Brain microvascular endothelial cell (primary cell): ENCODE data around the gene GPX6.
A peak's percentile ranks its signal among the peaks of the same experiment; 100 is the strongest.
"Not testable (repeated sequence)": the region's sequence is repeated elsewhere in the genome, so short reads cannot be mapped to it uniquely, and the experiment has no call there.

Source experiments
- DNase-seq: peaks from one replicate; pipeline ENCODE4 v3.0.0-alpha.2; 2020
- H3K27ac ChIP-seq: fragments of 250-450 bp; sonication (Bioruptor Pico); 2 replicates; pipeline ENCODE4 v1.5.1; 2020; ENCODE audit warnings: mild to moderate bottlenecking, moderate library complexity
- H3K27me3 ChIP-seq: fragments of 250-450 bp; sonication (Bioruptor Pico); replicated peaks from 2 replicates; pipeline ENCODE4 v1.5.1; 2020; ENCODE audit warnings: mild to moderate bottlenecking
- H3K36me3 ChIP-seq: fragments of 250-450 bp; sonication (Bioruptor Pico); replicated peaks from 2 replicates; pipeline ENCODE4 v1.5.1; 2020; ENCODE audit warnings: mild to moderate bottlenecking
- H3K4me3 ChIP-seq: 2 replicates; pipeline ENCODE4 v1.5.1; 2011; ENCODE audit warnings: low read depth, mild to moderate bottlenecking, control low read depth, low read length, moderate library complexity
- CTCF ChIP-seq: IDR thresholded peaks from 2 replicates; pipeline ENCODE4 v1.5.1; 2011; ENCODE audit warnings: low read depth, mild to moderate bottlenecking, moderate library complexity, low read length, control low read depth, inconsistent platforms; ENCODE audit errors: missing control alignments
- in situ Hi-C: cut with HindIII; loops from 2 replicates; pipeline ENCODE4 v1.10.0; 2017; ENCODE audit warnings: low sequenced_read_pairs, low pct_ligation_motif_present

The GPX6 gene

DNA sequence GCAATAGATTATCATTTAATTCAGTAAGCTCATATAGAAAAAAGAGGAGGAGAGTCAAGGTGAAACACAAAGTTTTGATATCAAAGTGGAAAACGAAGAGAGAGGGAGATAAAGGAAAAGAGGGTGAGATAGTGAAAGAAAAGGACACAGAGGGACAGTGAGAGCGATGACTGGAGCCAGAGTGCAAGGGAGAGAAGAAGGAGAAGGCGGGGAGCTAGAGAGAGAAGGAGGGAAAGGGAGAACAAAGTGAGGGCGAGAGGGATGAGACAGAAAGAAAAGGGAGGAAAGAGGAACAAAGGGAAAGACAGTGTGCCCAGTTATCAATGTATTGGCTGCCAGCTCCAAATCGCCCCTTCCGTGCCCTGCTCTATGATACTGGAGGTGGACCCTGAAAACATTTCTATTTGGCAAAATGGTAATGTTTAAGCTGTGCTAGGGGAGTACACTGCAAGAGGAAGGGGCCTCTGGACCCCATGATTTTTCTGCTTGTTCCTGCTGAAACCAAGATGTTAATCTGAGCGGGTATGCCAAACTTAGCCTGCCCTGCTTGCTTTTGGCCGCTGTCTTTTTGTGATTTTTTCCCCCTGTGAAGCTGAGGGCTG lies 37.9 kb upstream of the GPX6 start:
- no peak overlapping the region for H3K4me3 ChIP-seq
- no peak for TF ChIP-seq CTCF
- in situ Hi-C loops: no loop called here
- DNase-seq: no peak
- H3K27me3 ChIP-seq: peaks cover 17% of the 10 kb centered on the region
- no peaks in the 10 kb centered on the region for H3K36me3 ChIP-seq
- no peak overlapping the region for H3K27ac ChIP-seq

- H3K27me3 ChIP-seq: peaks cover 17% of the 10 kb centered on the region
- in situ Hi-C loops: no loop called here
- no peak for TF ChIP-seq CTCF
- H3K36me3 ChIP-seq: no peaks in the 10 kb centered on the region
- no peak overlapping the region for H3K4me3 ChIP-seq
- no peak for DNase-seq
- H3K27ac ChIP-seq: no peak overlapping the region
Observed at GRCh38 chr6:28551891-28552666, 36.5 kb upstream of the GPX6 start.

DNA sequence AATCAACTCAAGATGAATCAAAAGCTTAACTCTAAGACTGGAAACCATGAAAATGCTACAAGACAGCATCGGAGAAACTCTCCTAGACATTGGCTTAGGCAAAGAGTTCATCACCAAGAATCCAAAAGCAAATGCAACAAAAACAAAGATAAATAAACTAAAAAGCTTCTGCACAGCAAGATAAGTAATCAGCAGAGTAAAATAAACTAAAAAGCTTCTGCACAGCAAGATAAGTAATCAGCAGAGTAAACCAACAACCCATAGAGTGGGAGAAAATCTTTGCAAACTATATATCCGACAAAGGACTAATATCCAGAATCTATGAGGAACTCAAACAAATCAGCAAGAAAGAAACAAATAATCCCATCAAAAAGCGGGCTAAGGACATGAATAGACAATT lies 31.4 kb upstream of the GPX6 start:
- in situ Hi-C loops, H3K36me3 ChIP-seq, H3K4me3 ChIP-seq, H3K27ac ChIP-seq, H3K27me3 ChIP-seq, DNase-seq: not testable (repeated sequence)

GRCh38 chr6:28545955-28546354 lies 30.4 kb upstream of the GPX6 start:
- no peaks in the 10 kb centered on the region for H3K27me3 ChIP-seq
- in situ Hi-C loops: no loop called here
- TF ChIP-seq CTCF: no peak
- no peaks in the 10 kb centered on the region for H3K36me3 ChIP-seq
- no peak overlapping the region for H3K27ac ChIP-seq
- no peak for DNase-seq
- H3K4me3 ChIP-seq: no peak overlapping the region

DNA sequence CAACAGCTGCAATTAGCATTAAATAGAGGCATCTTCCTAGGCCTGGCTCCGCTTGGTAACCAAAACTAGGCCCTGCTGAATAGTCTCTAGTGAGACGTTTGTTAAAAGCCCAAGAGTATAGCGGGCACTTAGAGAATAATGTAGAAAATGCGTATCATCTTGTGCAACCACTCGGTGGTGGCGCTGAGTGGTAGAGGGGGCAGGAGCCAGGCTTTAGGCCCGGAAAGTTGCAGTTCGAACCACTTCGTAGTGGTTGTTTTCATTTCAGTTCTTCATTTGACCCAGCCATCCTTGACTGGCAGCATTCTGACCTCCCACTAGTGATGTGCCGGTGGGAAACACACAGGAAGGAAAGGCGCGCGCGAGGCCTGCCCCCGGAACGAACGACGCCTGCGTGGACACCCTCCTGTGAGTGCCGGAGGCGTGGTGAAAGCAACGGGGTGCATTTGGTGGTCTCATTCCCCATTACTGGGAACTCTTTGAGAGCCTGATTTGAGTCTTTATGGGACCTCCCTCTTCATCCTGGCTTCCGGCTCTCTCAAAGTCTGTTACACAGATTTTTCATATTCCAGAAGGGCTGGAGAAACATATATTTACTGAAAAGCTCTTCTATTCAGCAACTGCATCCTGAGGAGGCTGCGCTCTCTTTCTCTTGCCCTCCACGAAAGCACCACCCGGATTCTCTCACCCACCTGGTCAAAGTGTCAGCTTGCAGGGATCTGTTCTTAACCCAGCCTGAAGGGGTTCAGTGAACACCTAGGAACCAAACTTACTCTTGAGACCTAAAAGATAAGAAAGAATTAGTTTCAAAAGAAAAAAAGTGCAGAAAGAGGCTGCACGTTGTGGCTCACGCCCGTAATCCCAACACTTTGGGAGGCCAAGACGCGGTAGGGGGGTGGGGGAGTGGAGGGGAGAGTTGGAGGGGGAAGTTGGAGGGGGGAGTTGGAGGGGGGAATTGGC lies 28.3 kb upstream of the GPX6 start:
- TF ChIP-seq CTCF: no peak
- Histone ChIP-seq H3K4me3 (peak overlapping the region; percentile 61), H3K27me3 (no peaks in the 10 kb centered on the region), H3K27ac (no peak overlapping the region), H3K36me3 (no peaks in the 10 kb centered on the region)
- DNase-seq: no peak
- in situ Hi-C loops: no loop called here
